GM19238 (cell line): ENCODE measurements around the gene TNN.
A peak's percentile ranks its signal among the peaks of the same experiment; 100 is the strongest.

Source experiments
- DNase-seq: peaks from one replicate; pipeline ENCODE4 v3.0.0; 2011; ENCODE audit warnings: low spot score; ENCODE audit not compliant: insufficient read length

TNN gene

DNA sequence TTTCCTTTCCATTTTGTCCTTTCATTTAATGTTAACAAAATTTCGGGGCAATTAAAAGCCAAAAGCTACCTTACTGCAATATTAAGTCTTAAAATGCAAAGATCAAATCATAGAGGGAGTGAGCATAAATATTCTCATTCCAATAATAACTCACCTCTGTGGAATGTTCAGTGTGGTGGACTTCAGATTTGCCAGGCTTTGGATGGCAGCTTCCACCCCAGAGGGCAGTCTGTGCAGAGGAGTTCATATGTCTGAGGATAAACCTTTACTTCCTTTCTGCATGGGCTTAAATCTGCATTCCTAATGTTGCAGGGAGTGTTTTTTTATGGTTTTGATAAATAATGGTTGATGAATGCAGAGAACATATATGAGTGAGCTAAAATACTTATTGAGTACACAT, 108.6 kb downstream of the TNN start:
- no peak for DNase-seq

DNA sequence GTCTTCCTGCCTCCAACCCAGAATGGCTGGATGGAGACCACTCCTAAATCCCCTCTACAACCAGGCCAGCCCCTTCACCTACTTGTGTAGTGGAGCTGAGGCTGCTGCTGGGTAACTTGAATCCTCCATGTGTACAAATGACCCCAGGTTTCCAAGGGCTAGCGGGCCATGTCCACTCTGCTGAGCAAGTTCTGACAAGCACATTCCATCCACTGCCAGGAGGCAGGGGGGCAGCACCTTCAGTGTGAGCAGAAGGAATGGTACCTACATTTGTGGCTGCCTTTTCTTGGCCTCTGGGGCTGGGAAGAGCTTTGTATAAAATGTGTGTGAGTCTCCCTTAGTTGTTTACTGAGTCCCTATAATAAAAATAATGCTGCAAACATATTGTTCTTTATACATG, 110.4 kb downstream of the TNN start:
- DNase-seq, result no peak

DNA sequence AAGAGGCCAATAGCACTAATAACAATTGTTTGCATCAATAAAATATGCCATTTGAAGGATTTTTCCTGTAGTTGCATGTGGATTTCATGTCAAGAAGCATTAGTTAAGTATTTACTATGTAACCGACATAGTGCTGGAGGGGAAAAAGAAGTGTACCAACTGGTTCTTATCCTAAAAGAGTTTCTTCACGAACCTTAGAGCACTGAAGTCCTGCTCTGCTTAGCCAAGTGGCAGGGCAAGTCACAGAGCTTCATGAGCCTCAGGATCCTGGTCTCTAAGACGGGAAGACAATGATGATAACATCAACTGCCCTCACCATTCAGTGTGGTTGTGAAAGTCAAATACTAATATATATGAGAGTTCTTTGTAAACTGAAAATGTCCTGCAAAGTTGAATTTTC, 110.8 kb downstream of the TNN start:
- DNase-seq, result no peak

DNA sequence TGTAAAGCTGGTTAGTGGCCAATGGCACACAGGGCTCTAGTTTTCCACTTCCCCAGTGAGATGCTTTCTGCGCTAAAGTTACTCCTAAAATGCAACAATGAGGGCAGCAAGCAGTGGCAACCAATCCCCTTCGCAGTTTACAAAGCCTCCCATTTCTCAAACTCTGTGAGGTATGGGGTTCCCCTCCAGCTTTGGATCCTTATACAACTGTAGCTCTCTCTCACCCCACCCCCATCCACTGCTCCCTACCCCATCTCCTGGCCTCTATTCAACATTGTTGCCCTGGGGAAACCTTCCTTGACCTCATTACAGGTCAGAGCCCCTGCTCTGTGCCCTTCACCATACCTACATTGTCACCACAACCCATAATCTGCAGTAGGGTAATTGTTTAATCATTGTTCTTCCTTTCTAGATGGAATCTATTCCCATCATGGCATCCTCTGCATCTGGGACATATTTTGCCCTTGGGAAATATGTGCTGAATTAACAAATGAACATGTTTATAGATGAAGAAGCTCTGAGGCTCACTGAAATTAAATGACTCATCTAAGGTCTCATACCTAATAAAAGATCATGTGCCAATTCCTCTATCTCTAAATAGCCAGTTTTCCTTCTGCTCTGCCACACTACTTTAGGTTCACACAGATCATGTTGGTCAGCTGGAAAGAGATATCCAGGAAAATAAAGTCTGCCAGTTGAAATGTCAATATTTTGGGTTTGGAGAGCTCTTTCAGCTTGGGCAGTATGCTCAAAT, 112.4 kb downstream of the TNN start:
- DNase-seq, result no peak

DNA sequence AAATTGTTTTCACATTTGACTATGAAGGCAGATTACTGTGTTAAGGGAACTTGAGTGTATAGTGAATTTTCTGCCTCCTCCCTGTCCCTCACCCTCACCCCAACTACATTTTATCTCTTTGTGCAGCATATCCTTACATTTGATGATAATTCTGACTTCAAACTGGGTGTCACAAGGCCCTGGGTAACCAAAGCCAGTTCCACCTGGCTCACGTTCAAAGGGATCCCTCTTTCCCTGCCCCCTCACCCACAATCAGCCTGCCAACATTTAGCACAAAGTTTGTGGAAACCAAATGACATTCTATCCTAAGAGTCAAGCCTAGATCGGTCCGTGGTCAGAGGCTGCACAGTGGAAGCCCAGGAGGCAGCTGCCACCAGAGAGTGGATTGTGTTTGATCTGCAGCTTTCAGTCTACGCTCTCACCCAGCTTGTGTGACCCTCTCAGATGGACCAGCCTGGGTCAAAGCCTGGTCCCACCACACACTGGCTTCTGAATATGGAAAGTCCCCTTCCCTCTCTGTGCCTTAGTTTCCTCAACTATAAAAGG, 114.6 kb downstream of the TNN start:
- DNase-seq, result no peak

DNA sequence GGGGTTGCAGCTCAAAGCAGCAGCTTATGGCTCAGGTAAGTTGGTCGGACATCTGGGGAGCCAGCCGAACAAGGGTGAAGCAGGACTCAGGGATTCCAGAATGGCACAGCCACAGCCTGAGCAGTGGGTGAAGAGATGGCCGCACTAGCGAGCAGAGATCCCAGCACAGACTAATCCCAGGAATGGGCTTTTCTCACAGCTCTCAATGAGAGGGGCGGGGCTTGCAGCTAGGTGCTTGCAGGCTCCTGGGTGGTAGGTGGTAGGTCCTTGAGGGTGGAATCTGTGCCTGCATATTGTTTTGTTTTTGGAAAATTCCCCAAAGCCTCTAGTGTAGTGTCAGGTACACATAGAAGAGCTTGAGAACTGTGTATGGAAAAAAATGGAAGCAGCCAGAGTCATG, 116.0 kb downstream of the TNN start:
- no peak for DNase-seq

DNA sequence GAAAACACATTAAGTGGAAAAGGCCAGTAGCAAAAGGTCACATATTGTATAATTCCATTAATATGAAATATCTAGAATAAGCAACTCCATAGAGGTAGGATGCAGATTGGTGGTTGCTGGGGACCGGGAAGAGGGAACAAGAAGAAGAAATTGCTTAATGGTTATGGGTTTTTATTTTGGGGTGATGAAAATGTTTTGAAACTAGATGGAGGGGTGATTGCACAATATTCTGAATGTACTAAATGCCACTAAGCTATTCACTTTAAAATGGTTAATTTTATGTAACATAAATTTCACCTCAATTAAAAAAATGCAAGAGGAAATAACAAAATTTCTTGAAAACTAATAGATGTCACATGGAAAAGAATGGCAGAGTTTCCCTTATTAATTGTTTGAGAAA, 118.3 kb downstream of the TNN start:
- no peak for DNase-seq

DNA sequence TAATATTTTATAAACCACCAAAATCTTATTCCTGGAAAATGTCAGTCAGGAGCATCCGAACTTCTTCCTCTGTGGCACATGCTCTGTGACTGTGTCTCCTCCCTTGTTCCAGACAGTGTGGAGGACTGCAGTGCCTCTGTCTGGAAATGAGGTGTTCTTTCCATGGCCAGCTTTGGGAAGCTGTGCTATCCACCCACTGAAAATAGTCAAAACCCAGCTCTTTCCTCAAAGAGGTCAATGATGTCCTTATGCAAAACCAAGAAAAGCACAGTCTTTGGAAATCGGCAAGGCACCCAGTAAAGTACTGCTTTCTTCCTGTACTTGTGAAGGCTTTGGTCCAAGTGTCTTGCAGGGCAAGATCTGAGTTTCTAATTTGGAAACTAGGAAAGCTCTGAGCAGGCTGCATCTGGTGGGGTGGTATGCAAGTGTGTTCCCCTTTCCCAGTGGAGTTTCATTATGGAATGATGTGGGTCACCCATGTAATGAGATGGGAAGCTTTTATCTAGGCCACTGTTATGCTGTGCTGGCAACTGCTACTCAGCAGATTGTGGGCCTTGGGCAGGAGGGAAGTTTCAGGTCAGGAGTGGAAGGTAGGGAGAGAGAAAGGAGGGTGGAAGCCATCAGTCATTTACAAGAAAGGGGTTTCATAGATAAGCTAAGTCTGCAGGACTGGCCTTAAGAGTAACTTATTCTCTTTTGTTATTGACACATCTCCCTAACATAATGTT, 119.0 kb downstream of the TNN start:
- no peak for DNase-seq

DNA sequence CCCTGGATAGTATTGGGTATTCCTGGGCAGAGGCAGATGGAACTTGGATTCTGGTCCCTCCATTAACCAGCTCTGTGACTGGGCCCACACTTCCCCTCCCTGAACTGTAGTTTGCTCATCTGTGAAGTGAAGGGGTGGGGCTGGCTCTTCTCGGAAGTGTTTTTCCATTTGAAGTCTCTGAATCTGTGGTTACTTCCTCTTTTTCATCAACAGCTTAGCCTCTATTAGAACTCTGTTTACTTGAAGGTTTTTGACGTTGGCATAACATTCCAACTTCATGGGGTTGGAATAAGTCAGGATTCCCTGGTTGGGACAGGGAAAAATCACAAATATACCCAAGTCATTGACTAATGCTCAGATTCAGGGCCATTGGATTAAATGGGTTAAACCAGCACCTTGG, 121.3 kb downstream of the TNN start:
- peak; percentile 63 for DNase-seq

DNA sequence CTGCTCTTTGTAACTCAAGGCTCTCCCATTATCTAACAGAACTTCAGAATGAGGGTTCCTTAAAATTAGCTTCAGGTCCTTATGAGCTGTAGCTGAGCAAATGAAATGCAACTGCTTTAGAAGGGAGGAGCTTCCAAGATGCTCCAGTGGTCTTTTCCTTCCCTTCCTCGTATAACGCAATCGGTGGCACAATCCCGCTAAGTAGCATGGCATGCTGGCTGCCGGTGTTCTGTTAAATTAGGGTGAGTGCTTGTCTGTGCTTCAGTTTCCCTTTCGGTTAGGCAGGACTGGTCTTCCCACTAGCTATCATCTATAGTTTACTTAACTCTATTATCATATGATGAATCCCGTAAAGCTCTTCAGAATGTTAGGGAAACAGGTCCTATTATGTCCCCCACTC, 124.0 kb downstream of the TNN start:
- DNase-seq, result no peak

DNA sequence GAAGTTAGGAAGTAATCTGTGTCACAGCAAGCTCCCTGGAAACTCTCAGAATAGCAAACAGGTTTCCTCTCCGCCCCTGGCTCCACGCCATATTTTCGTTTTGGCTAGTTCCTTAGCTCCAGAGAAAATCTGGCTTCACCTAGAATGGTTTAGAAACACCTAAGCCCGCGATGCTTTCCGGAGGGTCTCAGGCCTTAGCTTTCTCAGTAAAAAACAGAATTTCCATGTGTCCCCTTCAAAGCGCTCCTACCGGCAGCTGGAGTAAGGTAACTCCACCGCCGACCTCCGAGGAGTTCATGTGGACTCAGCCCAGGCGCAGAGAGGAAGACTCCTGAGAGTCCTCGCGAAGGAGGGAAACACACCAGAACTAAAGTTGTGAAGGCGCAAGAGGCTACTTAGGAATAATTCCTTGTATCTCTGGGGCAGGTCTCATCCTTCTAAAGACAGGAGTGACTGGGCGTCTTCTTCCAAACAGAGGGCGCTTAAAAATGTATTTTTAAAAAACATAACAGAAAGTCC, 124.5 kb downstream of the TNN start:
- DNase-seq, result peak; percentile 36

DNA sequence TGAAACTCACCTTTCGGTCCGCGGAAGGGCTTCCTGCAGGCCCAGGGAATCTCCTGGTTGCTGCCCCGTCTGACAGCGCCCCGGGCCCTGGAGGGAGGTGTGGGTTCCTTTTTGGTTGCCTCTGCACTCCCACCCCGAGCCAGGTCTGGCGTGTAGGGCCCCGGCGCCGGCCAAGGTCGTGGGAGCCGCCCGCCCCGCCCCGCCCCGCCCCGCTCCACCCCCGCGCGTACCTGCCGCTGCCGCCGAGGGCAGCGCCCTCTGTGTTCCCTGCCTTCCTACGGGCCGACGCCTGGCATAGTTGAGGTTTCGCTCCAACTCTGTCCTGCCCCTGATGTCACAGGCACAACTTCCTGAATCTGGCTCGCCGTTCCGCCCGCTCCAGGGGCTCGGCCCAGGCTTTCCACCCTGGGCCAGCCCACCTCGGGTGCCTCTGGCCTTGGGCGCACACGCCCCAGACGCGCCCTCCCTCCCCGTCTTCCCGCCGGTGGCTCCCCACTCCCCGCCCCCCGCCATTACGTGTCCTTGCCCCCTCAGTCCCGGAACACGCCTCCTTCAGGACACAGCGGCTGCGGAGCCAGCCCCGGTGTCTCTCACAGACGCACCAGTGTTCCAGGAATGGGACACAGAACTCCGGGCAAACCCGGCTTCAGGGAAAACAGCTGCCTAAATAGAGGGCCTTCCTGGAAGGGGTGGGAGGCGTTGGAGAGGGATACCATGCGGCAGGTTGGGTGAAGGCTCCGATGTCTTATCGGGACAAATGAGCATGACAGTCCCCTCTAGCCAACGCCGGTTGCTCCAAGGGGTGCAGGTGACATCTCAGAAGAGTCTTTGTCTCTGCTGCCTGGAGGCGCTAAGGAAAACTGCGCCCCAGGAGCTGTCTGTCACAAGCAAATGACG, 125.2 kb downstream of the TNN start, which contains the start of gene KIAA0040:
Gene KIAA0040 (minus strand): TSS at position 147 of the 897 bp plus-strand sequence. CDS start 31,763 bp downstream, outside the sequence.
- DNase-seq, result peak; percentile 64

DNA sequence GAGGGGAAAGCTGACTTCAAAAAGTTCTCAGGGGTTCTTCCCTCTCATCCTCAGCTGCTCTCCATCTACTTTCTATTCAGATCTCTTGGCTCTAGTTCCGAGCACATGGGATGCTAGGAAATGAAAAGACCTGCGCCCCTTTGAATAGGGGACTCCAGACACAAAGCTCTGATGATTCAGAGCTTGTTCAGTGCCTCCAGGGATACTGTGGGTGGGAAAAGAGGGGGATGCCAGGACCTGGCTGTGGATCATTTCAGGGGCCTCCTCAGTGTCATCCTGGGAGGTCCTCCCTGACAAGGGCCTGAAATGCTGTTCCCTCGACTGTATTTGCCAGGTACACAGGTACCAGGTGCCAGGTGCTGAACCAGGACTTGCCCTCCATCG, 125.9 kb downstream of the TNN start:
- no peak for DNase-seq

DNA sequence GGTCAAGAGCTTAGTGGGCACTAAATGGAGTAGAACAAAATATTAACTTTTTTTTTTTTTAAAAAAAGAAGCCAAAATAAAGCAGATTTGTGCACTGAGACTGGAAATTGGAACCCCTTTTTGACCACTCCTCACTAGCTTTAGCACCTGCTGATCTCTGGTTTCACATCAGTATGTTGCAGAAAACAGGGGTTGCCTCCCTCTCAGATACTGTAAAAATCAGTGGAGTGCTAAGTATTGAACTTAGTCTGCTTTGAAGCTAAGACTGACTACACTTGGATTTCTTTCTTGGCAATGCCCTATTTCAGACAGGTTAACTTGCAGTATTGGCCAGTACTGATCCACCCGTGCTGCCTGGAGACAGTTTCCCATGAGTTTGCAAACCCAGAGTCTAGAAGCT, 127.6 kb downstream of the TNN start:
- DNase-seq, result no peak

DNA sequence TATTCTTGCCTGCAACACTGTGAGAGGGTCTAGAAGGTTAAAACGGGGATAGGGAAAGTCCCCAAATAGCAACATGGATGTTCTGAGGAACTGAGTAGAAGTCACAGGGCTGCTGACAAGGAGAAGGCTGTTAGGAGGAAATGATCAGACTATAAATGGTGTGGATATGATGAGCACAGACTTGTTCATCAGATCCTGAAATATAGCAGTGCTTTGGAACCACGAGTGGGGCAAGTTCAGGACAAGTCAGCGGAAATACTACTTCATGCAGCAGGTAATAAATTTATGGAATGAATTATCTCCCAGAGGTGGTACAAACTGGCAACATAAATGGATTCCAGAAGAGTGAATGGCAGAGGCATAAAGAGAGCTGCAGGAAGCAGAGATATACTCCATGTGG, 128.2 kb downstream of the TNN start:
- no peak for DNase-seq

DNA sequence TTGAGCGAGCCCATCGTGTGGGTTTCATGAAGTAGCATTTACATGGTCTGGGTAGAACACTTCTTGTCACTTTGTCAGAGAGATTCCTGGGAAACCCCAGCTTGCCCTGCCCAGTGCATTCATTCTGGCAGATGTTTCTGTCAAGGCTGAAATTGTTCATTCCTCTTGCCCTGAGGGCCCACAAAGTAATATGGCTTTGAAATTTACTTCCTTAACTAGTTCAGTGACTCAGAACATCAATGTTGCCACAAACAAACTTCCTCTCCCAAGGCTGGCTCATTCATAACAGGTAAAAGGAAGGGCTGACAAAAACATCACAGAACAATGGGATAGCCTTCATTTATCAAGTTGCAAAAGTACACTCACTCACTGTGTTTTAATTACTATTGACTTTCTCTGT, 129.9 kb downstream of the TNN start:
- DNase-seq, result no peak
